HG03064 (cell line): Measurements from ENCODE around the gene HNRNPA3.

Experiments
- ATAC-seq: cut with Tn5 transposase; IDR thresholded peaks from one replicate; pipeline ENCODE4 v1.9.1; 2021; ENCODE audit warnings: low read depth; ENCODE audit not compliant: unreplicated experiment

HNRNPA3 gene

GRCh38 chr2:177270531-177270930 lies 57.9 kb downstream of the HNRNPA3 start:
- no peak for ATAC-seq

GRCh38 chr2:177271981-177272666 lies 59.5 kb downstream of the HNRNPA3 start:
- ATAC-seq, result no peak

- ATAC-seq, result no peak
Observed at GRCh38 chr2:177272765-177273164, 60.2 kb downstream of the HNRNPA3 start.

GRCh38 chr2:177273408-177273807 lies 60.8 kb downstream of the HNRNPA3 start:
- no peak for ATAC-seq
